GM12875 (cell line): ENCODE measurements around the gene ADGRF4.

Experiments used
- H3K4me3 ChIP-seq: one replicate; pipeline ENCODE4 v1.5.1; 2011; ENCODE audit warnings: low read depth, low read length, control low read depth
- CTCF ChIP-seq: IDR thresholded peaks from 2 replicates; pipeline ENCODE4 v1.5.1; 2011; ENCODE audit warnings: low read depth, mild to moderate bottlenecking, control low read depth, inconsistent platforms, low read length, moderate library complexity, borderline replicate concordance; ENCODE audit not compliant: insufficient read depth

ADGRF4 gene, protein sequence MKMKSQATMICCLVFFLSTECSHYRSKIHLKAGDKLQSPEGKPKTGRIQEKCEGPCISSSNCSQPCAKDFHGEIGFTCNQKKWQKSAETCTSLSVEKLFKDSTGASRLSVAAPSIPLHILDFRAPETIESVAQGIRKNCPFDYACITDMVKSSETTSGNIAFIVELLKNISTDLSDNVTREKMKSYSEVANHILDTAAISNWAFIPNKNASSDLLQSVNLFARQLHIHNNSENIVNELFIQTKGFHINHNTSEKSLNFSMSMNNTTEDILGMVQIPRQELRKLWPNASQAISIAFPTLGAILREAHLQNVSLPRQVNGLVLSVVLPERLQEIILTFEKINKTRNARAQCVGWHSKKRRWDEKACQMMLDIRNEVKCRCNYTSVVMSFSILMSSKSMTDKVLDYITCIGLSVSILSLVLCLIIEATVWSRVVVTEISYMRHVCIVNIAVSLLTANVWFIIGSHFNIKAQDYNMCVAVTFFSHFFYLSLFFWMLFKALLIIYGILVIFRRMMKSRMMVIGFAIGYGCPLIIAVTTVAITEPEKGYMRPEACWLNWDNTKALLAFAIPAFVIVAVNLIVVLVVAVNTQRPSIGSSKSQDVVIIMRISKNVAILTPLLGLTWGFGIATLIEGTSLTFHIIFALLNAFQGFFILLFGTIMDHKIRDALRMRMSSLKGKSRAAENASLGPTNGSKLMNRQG

DNA sequence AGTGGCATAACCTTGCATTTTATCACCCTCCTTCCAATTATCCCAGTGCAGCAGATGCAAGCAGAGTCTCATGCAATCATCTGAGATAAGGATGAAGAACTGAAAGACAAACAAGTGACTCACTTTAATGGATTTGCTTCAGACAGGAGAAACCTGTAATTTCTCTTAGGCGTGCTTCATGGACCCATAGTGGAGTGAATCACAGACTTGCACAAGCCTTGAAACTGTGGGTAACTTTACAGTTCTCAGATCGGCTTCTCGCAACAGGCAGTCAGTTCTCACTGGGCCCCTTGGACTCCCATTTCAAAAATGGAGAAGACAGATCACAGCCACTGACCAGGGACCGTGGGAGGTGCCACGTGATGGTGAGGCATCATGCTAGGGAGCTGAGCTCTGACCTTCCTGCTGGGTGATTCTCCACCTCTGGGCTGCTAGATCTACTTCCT lies at the start of gene ADGRF4:
TSS of gene ADGRF4 (plus strand) at position 239 of the 446 bp plus-strand sequence. CDS start 8,666 bp downstream, outside the sequence.
- no peak for TF ChIP-seq CTCF
- H3K4me3 ChIP-seq, result no peak within 1 kb of the TSS

DNA sequence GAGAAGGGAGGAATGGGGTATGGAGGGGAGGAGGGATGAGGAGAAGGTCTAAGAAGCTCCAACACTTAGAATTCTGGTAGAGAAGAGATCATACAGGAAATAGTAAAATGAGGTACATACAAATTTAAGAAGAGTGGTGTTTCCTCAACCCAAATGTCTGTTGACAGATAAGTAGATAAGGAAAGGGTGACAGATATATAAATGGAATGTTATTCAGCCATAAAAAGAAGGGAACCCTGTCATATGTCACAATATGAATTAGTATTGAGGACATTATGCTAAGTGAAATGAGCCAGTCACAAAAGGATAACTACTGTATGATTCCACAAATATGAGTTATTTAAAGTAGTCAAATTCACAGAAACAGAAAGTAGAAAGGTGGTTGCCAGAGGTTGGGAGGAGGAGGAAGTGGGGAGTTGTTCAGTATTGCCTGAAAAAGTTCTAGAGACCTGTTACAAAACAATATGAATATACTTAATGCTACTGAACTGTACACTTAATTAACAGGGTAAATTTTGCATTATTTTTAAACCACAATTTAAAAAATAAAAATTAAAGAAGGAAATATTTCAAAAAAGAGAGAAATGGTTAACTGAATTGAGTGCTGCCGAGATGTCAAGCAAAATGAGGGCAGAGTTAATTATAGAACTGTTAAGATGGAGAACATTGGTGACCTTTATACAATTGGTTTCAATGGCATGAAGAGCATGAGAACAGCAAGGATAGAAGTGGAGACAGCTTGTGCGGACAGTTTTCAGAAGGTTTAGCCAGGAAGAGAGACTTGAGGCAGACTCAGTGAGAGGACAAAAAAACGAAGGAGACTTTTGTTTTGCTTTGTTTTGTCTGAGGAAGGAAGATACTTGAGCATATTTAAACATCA lies 47.6 kb upstream of the ADGRF4 start:
- no peak overlapping the region for H3K4me3 ChIP-seq
- no peak for TF ChIP-seq CTCF

DNA sequence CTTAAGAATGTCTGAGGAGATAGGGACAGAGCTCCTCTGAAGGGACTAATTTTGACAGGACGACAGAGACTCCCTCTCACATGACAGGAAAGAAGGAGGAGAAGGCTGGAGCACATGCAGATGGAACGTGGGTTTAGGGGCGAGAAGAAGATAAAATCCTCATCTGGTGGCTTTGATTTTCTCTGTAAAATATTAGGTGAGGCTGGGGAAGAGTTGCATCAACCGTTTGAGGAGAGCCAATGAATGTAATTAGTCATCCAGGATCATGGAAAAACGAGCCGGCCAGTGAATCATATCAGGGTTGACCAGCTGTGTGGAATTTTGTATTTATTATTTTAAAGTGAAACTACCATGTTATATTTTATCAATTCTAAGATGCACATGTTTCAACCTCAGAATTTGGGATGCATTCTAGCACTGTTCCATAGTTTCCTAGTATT lies 46.9 kb upstream of the ADGRF4 start:
- TF ChIP-seq CTCF, result no peak
- no peak overlapping the region for H3K4me3 ChIP-seq

DNA sequence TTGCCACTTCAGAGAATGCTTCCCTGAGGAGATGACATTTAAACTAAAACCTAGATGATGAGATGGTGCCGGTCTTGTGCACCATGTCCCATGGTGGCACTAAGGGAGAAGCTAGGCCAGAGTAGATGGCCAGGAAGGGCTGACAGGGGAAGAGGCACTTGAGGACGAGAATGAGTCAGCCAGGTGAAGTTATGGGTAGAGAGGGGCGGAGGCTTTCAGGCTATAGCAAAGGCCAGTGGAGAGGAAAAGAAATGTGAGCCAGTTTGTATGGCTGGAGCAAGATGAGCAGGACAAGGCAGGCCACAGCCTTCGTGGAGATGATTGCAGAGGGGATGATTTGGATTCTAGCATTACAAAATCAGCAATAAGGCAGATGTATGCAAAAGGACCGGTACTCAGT lies 44.7 kb upstream of the ADGRF4 start:
- H3K4me3 ChIP-seq, result no peak overlapping the region
- no peak for TF ChIP-seq CTCF

GRCh38 chr6:47654255-47654654 lies 44.1 kb upstream of the ADGRF4 start:
- no peak for TF ChIP-seq CTCF
- no peak overlapping the region for H3K4me3 ChIP-seq

- no peak overlapping the region for H3K4me3 ChIP-seq
Measured at GRCh38 chr6:47655719-47656595, 42.4 kb upstream of the ADGRF4 start.

More at GRCh38 chr6:47655719-47656595, 42.4 kb upstream of the ADGRF4 start:
- TF ChIP-seq CTCF, result no peak
